GM12875 (cell line): ENCODE results near the gene UNKL.
"Not testable (repeated sequence)": the region's sequence is repeated elsewhere in the genome, so short reads cannot be mapped to it uniquely, and the experiment has no call there.

ENCODE experiments used
- H3K4me3 ChIP-seq: one replicate; pipeline ENCODE4 v1.5.1; 2011; ENCODE audit warnings: low read depth, low read length, control low read depth
- CTCF ChIP-seq: IDR thresholded peaks from 2 replicates; pipeline ENCODE4 v1.5.1; 2011; ENCODE audit warnings: low read depth, mild to moderate bottlenecking, control low read depth, inconsistent platforms, low read length, moderate library complexity, borderline replicate concordance; ENCODE audit not compliant: insufficient read depth

Gene UNKL

DNA sequence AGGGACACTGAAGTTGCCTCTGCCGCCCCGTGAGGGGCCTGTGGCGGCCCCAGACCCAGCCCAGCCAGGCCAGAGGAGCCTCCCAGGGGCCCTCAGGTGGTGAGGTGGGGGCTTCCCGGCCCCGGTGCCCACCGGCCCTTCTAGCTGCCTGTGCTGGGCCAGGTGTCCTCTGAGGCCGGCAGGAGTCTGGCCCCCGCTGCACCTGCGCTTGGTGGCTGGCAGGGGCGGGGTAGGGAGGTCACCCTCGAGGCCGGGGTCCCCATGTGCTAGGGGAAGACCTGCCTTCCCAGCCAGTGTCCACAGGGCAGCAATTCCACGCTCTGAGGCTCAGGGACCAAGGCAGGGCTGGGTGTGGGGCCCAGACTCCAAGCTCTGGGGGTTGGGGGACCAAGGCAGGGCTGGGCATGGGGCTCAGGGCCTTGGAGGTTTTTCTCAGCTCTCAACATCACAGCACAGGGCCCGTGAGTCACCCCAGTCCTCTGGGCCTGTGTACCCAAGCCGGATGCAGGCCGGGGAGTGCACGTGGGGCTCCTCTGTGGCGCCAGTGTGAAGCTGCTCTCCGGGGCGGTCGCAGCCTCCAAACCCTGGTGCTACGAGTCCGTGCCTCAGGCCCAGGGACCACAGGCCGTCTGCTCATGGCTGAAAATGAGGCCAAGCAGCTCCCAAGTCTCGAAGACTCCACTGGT, 31.2 kb upstream of the UNKL start:
- no peak for TF ChIP-seq CTCF
- no peak overlapping the region for H3K4me3 ChIP-seq

- TF ChIP-seq CTCF = no peak
- H3K4me3 ChIP-seq = no peak overlapping the region
Observed at GRCh38 chr16:1444730-1445517, 30.4 kb upstream of the UNKL start.

- TF ChIP-seq CTCF = no peak
- H3K4me3 ChIP-seq = no peak within 1 kb of the TSS
Observed at GRCh38 chr16:1443980-1444729, 29.7 kb upstream of the UNKL start, which contains the start of gene CCDC154. Gene CCDC154 (minus strand): TSS chr16:1444556. CDS start chr16:1444322, 234 bp downstream.

DNA sequence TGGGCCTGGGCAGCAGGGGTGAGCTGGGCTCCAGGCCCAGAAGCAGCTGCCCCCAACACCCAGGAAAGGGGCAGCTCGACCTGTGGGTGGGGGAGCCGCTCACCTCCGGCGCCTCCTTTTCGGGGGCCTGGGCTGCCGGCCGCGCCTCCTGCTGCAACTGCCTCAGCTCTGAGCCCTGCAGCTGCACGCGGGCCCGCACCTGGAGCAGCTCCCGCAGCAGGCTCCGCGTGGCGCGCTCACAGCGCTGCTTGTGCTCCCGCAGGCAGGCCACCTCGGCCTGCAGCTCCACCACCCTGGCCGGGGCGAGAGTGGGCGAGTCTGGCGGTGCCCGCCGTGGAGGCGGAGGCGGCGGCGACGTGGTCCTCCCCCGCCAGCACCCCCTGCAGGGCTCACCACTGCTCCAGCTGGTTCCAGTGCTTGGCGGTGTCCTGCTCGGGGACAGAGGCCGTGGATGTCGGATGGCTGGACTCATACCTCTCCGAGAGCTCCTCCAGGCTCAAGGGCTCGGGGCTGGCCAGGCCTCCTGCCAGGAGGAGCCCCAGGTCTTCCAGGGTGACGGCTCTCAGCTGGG, 29.0 kb upstream of the UNKL start:
- no peak for TF ChIP-seq CTCF
- no peak overlapping the region for H3K4me3 ChIP-seq

DNA sequence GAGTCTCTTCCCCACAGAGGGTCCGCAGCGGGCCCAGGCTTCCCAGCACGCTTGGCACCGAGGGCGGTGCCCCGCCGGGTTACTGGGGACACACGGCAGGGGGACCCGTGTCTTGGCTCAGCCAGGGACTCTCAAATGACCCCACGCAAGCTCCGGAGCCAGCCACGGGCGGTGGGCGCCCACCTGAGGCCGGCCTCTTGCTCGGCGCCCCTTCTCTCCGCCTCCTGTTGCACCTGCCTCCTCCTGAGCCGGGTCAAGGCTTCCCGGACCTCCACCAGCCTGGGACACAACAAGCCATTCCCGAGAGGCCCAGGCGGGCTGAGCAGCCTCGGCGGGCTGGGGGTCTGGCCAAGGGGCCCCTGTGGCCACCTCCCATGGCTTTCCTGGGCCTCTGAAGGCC, 28.2 kb upstream of the UNKL start:
- no peak overlapping the region for H3K4me3 ChIP-seq
- no peak for TF ChIP-seq CTCF

DNA sequence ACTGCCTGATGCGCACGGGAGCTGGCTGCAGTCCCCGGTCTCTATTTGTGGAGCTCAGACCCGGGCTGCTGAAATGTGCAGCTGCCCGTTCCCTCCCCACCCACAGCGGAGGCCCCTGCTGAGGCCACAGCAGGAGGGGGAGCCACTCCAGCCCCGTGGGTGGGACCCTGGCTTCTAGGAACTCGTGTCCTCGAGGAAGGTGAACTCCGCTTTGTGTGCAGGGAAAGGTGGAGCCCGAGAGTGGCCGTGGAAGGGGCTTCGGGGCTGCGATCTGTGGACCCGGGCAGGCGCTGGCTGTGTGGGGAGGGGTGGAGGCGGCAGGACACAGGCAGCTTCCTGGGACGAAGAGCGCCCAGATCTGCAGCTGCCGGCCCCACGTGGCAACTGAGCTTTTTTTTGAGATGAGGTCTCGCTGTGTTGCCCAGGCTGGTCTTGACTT, 26.9 kb upstream of the UNKL start:
- no peak overlapping the region for H3K4me3 ChIP-seq
- TF ChIP-seq CTCF = no peak

DNA sequence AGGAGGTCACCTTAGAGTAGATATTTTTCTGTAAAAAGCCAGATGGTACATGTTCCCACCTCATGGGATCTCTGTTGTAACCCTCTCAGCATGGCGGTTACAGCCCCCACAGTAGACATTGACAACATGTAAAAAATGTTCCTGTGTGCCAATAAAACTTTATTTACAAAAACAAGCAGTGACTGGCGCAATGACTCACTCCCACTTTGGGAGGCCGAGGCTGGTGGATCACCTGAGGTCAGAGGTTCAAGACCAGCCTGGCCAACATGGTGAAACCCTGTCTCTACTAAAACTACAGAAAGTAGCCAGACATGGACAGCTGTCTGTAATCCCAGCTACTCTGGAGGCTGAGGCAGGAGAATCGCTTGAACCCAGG, 25.2 kb upstream of the UNKL start:
- H3K4me3 ChIP-seq = not testable (repeated sequence)
